Measurements from ENCODE around the gene PAK5. TPM values are rescaled to one million over a fixed set of nuclear protein-coding genes. Genes with fewer than 3 reads are reported as not detected.

The PAK5 gene
- total RNA-seq, 1 experiment from 2014 or later, result not detected

GRCh38 chr20:9686001-9686400 is 152.9 kb downstream of the PAK5 start:
- intact Hi-C loops (cut with micrococcal nuclease), result no loop called here
- Histone ChIP-seq H3K79me2 (ENCODE audit: low read length) (no peaks in the 10 kb centered on the region), H3F3A (ENCODE audit: low read length, unreplicated experiment) (no peaks in the 10 kb centered on the region), H3K4me2 (ENCODE audit: low read length) (no peak overlapping the region), H3K9ac (ENCODE audit: low read length) (no peak overlapping the region), H3K27me3 (ENCODE audit: low read length) (peaks cover 96% of the 10 kb centered on the region), H3K9me3 (ENCODE audit: low read length) (no peaks in the 10 kb centered on the region), H3K9me2 (replicated peaks; ENCODE audit: low read length) (no peaks in the 10 kb centered on the region), H3K36me3 (ENCODE audit: low read depth, low read length) (no peaks in the 10 kb centered on the region), H4K20me1 (ENCODE audit: low read length) (no peaks in the 10 kb centered on the region), H3K4me1 (ENCODE audit: insufficient read depth, low read length) (no peaks in the 10 kb centered on the region), H3K27ac (ENCODE audit: low read length) (no peak overlapping the region), H3K4me3 (ENCODE audit: low read length) (no peak overlapping the region), H2AFZ (ENCODE audit: low read length) (no peak overlapping the region)
- ChIA-PET CTCF (no interaction called here), POLR2A (ENCODE audit: unreplicated experiment) (no interaction called here)
- ATAC-seq (no peak), DNase-seq (no peak)
- TF ChIP-seq CTCF (conservative IDR thresholded peaks at IDR 0.05; ENCODE audit: low read depth, low read length), result no peak
- no peak for TF ChIP-seq EZH2 (IDR thresholded peaks at IDR 0.05; ENCODE audit: low read length, unreplicated experiment)
- TF ChIP-seq EZH2phosphoT487 (IDR thresholded peaks at IDR 0.05; ENCODE audit: borderline replicate concordance, low read length), result no peak
- no TSS peak for BruUV-seq (replicated peaks)

- H3K9me3 ChIP-seq (ENCODE audit: low read length), result no peaks in the 10 kb centered on the region
- H3F3A ChIP-seq (ENCODE audit: low read length, unreplicated experiment), result no peaks in the 10 kb centered on the region
- TF ChIP-seq EZH2 (IDR thresholded peaks at IDR 0.05; ENCODE audit: low read length, unreplicated experiment), result no peak
- TF ChIP-seq CTCF (conservative IDR thresholded peaks at IDR 0.05; ENCODE audit: low read depth, low read length), result no peak
- TF ChIP-seq EZH2phosphoT487 (IDR thresholded peaks at IDR 0.05; ENCODE audit: borderline replicate concordance, low read length), result no peak
- H3K9me2 ChIP-seq (replicated peaks; ENCODE audit: low read length), result no peaks in the 10 kb centered on the region
- CTCF ChIA-PET, result no interaction called here
- no peak overlapping the region for H2AFZ ChIP-seq (ENCODE audit: low read length)
- BruUV-seq (replicated peaks), result no TSS peak
- no peak for DNase-seq
- no peaks in the 10 kb centered on the region for H3K36me3 ChIP-seq (ENCODE audit: low read depth, low read length)
- POLR2A ChIA-PET (ENCODE audit: unreplicated experiment), result no interaction called here
- H3K4me2 ChIP-seq (ENCODE audit: low read length), result no peak overlapping the region
- intact Hi-C loops (cut with micrococcal nuclease), result no loop called here
- H3K27me3 ChIP-seq (ENCODE audit: low read length), result peaks cover 99% of the 10 kb centered on the region
- no peak for ATAC-seq
- no peak overlapping the region for H3K27ac ChIP-seq (ENCODE audit: low read length)
- no peaks in the 10 kb centered on the region for H3K4me1 ChIP-seq (ENCODE audit: insufficient read depth, low read length)
- H3K79me2 ChIP-seq (ENCODE audit: low read length), result no peaks in the 10 kb centered on the region
- H3K9ac ChIP-seq (ENCODE audit: low read length), result no peak overlapping the region
- no peaks in the 10 kb centered on the region for H4K20me1 ChIP-seq (ENCODE audit: low read length)
- no peak overlapping the region for H3K4me3 ChIP-seq (ENCODE audit: low read length)
Observed at GRCh38 chr20:9685011-9685410, 153.9 kb downstream of the PAK5 start.

- H3K36me3 ChIP-seq (ENCODE audit: low read depth, low read length), result no peaks in the 10 kb centered on the region
- no peak overlapping the region for H3K27ac ChIP-seq (ENCODE audit: low read length)
- H3K27me3 ChIP-seq (ENCODE audit: low read length), result peaks cover 39% of the 10 kb centered on the region
- no peaks in the 10 kb centered on the region for H3K79me2 ChIP-seq (ENCODE audit: low read length)
- no peaks in the 10 kb centered on the region for H4K20me1 ChIP-seq (ENCODE audit: low read length)
- intact Hi-C loops (cut with micrococcal nuclease), result no loop called here
- H3K9me3 ChIP-seq (ENCODE audit: low read length), result no peaks in the 10 kb centered on the region
- DNase-seq (no peak), ATAC-seq (no peak)
- H3K4me1 ChIP-seq (ENCODE audit: insufficient read depth, low read length), result no peaks in the 10 kb centered on the region
- no peak overlapping the region for H3K4me3 ChIP-seq (ENCODE audit: low read length)
- no peak overlapping the region for H3K9ac ChIP-seq (ENCODE audit: low read length)
- BruUV-seq (replicated peaks), result no TSS peak
- ChIA-PET CTCF (no interaction called here), POLR2A (ENCODE audit: unreplicated experiment) (no interaction called here)
- no peaks in the 10 kb centered on the region for H3K9me2 ChIP-seq (replicated peaks; ENCODE audit: low read length)
- H2AFZ ChIP-seq (ENCODE audit: low read length), result no peak overlapping the region
- TF ChIP-seq EZH2phosphoT487 (IDR thresholded peaks at IDR 0.05; ENCODE audit: borderline replicate concordance, low read length) (no peak), CTCF (conservative IDR thresholded peaks at IDR 0.05; ENCODE audit: low read depth, low read length) (no peak), EZH2 (IDR thresholded peaks at IDR 0.05; ENCODE audit: low read length, unreplicated experiment) (no peak)
- H3F3A ChIP-seq (ENCODE audit: low read length, unreplicated experiment), result no peaks in the 10 kb centered on the region
- H3K4me2 ChIP-seq (ENCODE audit: low read length), result no peak overlapping the region
Observed at GRCh38 chr20:9677100-9677623, 161.7 kb downstream of the PAK5 start.

Measured in PC-3 (cell line).